ENCODE data around the gene SLC38A5. TPM values are rescaled to one million over a fixed set of nuclear protein-coding genes. Genes with fewer than 3 reads are reported as not detected.

The SLC38A5 gene
- total and polyA plus RNA-seq, 9 of the 15 experiments (the other 6 are each of a cell fraction or from before 2014, with no cell fraction given) = 9.3 to 228 (median 142) TPM

DNA sequence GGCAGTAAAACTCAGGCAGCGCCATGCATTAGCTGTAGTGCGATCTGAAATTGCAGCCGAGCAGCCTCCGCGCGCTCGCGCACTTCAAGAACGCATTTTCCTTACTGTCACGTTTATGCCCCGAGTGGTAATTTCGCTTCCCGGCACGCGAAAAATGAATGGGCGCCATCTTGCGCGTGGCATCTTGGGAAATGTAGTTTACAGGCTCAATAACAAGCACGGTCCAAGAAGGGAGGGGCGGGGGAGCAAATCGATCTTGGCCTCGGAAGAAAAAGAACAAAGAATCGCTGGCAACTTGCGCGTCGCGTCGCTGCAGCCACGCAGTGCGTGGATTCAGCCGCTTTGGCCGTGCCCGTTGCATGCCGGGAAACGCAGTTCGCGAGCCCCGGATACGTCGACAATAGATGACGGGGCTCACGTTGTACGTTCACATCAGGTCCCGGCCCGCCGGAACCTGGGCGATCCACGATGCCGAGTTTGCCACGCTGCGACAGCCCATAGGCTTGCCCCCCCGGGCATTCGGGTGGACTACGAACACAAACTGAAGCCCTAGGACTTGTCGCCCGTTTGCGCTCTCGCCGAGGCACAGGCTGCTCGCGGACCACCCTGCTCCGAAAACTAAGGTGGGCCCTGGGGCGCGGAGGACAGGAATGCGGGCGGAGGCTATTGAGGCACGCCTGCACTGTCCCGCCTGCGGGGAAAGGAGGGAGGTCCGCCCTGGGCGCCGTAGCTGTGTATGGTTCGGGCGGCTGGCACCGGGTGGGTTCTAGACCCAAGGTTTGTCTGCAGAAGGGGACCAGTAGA is 5.9 kb upstream of the SLC38A5 start, which contains the start of gene FTSJ1 (continued):
- TF ChIP-seq SRSF9 (IDR thresholded peaks at IDR 0.05; ENCODE audit: borderline replicate concordance, low read depth, low read length) = no peak
- TF ChIP-seq TCF7 (IDR thresholded peaks at IDR 0.05; ENCODE audit: borderline replicate concordance) = peak; percentile 42; the same call in 1 of the 2 replicates
- TF ChIP-seq FUS (optimal IDR thresholded peaks at IDR 0.05; ENCODE audit: low read depth, low read length) = no peak
- TF ChIP-seq, protein P1, sequence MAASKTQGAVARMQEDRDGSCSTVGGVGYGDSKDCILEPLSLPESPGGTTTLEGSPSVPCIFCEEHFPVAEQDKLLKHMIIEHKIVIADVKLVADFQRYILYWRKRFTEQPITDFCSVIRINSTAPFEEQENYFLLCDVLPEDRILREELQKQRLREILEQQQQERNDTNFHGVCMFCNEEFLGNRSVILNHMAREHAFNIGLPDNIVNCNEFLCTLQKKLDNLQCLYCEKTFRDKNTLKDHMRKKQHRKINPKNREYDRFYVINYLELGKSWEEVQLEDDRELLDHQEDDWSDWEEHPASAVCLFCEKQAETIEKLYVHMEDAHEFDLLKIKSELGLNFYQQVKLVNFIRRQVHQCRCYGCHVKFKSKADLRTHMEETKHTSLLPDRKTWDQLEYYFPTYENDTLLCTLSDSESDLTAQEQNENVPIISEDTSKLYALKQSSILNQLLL (CRISPR knock-in tag; IDR thresholded peaks at IDR 0.05; ENCODE audit: borderline replicate concordance) = no peak
- no peak for TF ChIP-seq ZNF124 (CRISPR knock-in tag; IDR thresholded peaks at IDR 0.05)
- TF ChIP-seq KDM5B (IDR thresholded peaks at IDR 0.05; ENCODE audit: insufficient replicate concordance, low read depth, low read length) = peak; percentile 63
- TF ChIP-seq TBL1XR1 (IDR thresholded peaks at IDR 0.05; ENCODE audit: low read length in 2 of 2) = 0 out of 4 replicates have a peak, but pooled peaks of 1 of the 2 experiments have one; percentile 41
- TF ChIP-seq, protein P2, sequence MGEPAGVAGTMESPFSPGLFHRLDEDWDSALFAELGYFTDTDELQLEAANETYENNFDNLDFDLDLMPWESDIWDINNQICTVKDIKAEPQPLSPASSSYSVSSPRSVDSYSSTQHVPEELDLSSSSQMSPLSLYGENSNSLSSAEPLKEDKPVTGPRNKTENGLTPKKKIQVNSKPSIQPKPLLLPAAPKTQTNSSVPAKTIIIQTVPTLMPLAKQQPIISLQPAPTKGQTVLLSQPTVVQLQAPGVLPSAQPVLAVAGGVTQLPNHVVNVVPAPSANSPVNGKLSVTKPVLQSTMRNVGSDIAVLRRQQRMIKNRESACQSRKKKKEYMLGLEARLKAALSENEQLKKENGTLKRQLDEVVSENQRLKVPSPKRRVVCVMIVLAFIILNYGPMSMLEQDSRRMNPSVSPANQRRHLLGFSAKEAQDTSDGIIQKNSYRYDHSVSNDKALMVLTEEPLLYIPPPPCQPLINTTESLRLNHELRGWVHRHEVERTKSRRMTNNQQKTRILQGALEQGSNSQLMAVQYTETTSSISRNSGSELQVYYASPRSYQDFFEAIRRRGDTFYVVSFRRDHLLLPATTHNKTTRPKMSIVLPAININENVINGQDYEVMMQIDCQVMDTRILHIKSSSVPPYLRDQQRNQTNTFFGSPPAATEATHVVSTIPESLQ (CRISPR knock-in tag; IDR thresholded peaks at IDR 0.05) = no peak
- no peak for TF ChIP-seq ZNF24 (IDR thresholded peaks at IDR 0.05)
- no peak for TF ChIP-seq ZNF232 (CRISPR knock-in tag; IDR thresholded peaks at IDR 0.05)
- no peak for TF ChIP-seq CCAR2 (IDR thresholded peaks at IDR 0.05; ENCODE audit: low read depth, low read length)
- TF ChIP-seq CTBP1 (IDR thresholded peaks at IDR 0.05; ENCODE audit: borderline replicate concordance) = peak; percentile 73; the same call in 1 of the 2 replicates
- no peak for TF ChIP-seq ZNF121 (CRISPR knock-in tag; conservative IDR thresholded peaks at IDR 0.05)
- no peak for TF ChIP-seq CGGBP1 (CRISPR knock-in tag; IDR thresholded peaks at IDR 0.05)
- no peak for TF ChIP-seq ELK1 (CRISPR knock-in tag; IDR thresholded peaks at IDR 0.05)
- no peak for TF ChIP-seq HDGF (IDR thresholded peaks at IDR 0.05)
- no peak for TF ChIP-seq KAT7 (CRISPR knock-in tag; IDR thresholded peaks at IDR 0.05; ENCODE audit: borderline replicate concordance)
- TF ChIP-seq SNRNP70 (optimal IDR thresholded peaks at IDR 0.05; ENCODE audit: low read depth, low read length) = no peak
- peak; percentile 85 for TF ChIP-seq NR2C1 (IDR thresholded peaks at IDR 0.05)
- TF ChIP-seq NR2C1 (tag; IDR thresholded peaks at IDR 0.05) = peak; percentile 93
- no peak for TF ChIP-seq PURB (CRISPR knock-in tag; IDR thresholded peaks at IDR 0.05; ENCODE audit: low read depth)
- no peak for TF ChIP-seq KDM2B (CRISPR knock-in tag; IDR thresholded peaks at IDR 0.05)
- no peak for TF ChIP-seq PTRF (tag; IDR thresholded peaks at IDR 0.05)
- TF ChIP-seq ZNF263 (CRISPR knock-in tag; IDR thresholded peaks at IDR 0.05; ENCODE audit: borderline replicate concordance) = peak; percentile 16; the same call in 1 of the 2 replicates
- TF ChIP-seq SIN3B (IDR thresholded peaks at IDR 0.05; ENCODE audit: low read depth) = peak; percentile 7; the same call in 1 of the 2 replicates
- no peak for TF ChIP-seq ZNF785 (CRISPR knock-in tag; IDR thresholded peaks at IDR 0.05)

All from K562 (cell line).